Peyer's patch (tissue), 4 donors: ENCODE measurements around the gene FOXC1. TPM values are rescaled to one million over a fixed set of nuclear protein-coding genes. Genes with fewer than 3 reads are reported as not detected.

Experiments
- DNase-seq, 3 donors: peaks; one replicate each; pipeline ENCODE4 v3.0.0-alpha.2; 2017 to 2019
- H3K27ac ChIP-seq, 4 donors: fragments of 200-600 bp; sonication (generic); one replicate each; pipeline ENCODE4 v1.5.1; 2016 to 2019
- H3K27me3 ChIP-seq, 2 donors: fragments of 200-600 bp; sonication (generic); one replicate each; pipeline ENCODE4 v1.5.1; 2019
- H3K36me3 ChIP-seq, 3 donors: fragments of 200-600 bp; sonication (generic); one replicate each; pipeline ENCODE4 v1.5.1; 2016 to 2019
- H3K4me1 ChIP-seq, 4 donors: fragments of 200-600 bp; sonication (generic); one replicate each; pipeline ENCODE4 v1.5.1; 2016 to 2019
- H3K4me3 ChIP-seq, 4 donors: fragments of 200-600 bp; sonication (generic); 1 replicate in 3 of 4; 2 replicates in 1 of 4; pipeline ENCODE4 v1.5.1; 2016 to 2019; ENCODE audit warnings: mild to moderate bottlenecking in 1 of 4
- H3K9me3 ChIP-seq, 4 donors: fragments of 200-600 bp; sonication (generic); one replicate each; pipeline ENCODE4 v1.5.1; 2016 to 2019; ENCODE audit warnings: mild to moderate bottlenecking in 1 of 4
- CTCF ChIP-seq, 6 experiments: fragments of 450-650 bp in 4 of 6; fragments of 200-600 bp in 2 of 6; sonication (generic) in 1 of 6; IDR thresholded peaks; one replicate each; pipeline ENCODE4 v1.5.1; 2017 to 2019; ENCODE audit warnings: antibody characterized with exemption in 6 of 6, mild to moderate bottlenecking in 3 of 6, moderate library complexity in 1 of 6
- POLR2A ChIP-seq, 2 donors: fragments of 450-650 bp; IDR thresholded peaks; one replicate each; pipeline ENCODE4 v1.5.1; 2017; ENCODE audit warnings: antibody characterized with exemption in 2 of 2, mild to moderate bottlenecking in 2 of 2, moderate library complexity in 2 of 2
- total RNA-seq, 4 donors: library from RNA; depleted of rRNA; stranded (reverse); fragments of >200 nt; gene quantifications; one replicate each; pipeline ENCODE4 v1.1.0, GENCODE V29; 2016

Gene FOXC1
- total RNA-seq, 4 donors from 2014 or later, result 1.6 to 3.3 (median 2.7) TPM; not detected in 1

GRCh38 chr6:1612974-1613306 lies 3.2 kb downstream of the FOXC1 start:
- H3K4me1 ChIP-seq, result peaks cover 0 to 44% (median 28%) of the 10 kb centered on the region in 4 donors

GRCh38 chr6:1613346-1613687 lies 3.6 kb downstream of the FOXC1 start:
- Histone ChIP-seq H3K27ac (no peak overlapping the region), H3K4me3 (peak overlapping the region in 1 of 4 donors; percentile 37), H3K36me3 (no peaks in the 10 kb centered on the region), H3K27me3 (peaks cover 7 to 59% of the 10 kb centered on the region in 2 donors), H3K9me3 (no peaks in the 10 kb centered on the region), H3K4me1 (peaks cover 0 to 44% (median 26%) of the 10 kb centered on the region in 4 donors)
- TF ChIP-seq POLR2A (IDR thresholded peaks at IDR 0.05) (no peak), CTCF (IDR thresholded peaks at IDR 0.05) (no peak)
- no peak for DNase-seq

More at GRCh38 chr6:1612974-1613306, 3.2 kb downstream of the FOXC1 start:
- H3K27ac ChIP-seq, result no peak overlapping the region
- no peak for TF ChIP-seq POLR2A (IDR thresholded peaks at IDR 0.05)
- TF ChIP-seq CTCF (IDR thresholded peaks at IDR 0.05), result no peak
- H3K9me3 ChIP-seq, result no peaks in the 10 kb centered on the region
- no peaks in the 10 kb centered on the region for H3K36me3 ChIP-seq
- no peak for DNase-seq
- peaks cover 7 to 63% of the 10 kb centered on the region in 2 donors for H3K27me3 ChIP-seq
- H3K4me3 ChIP-seq, result no peak overlapping the region

GRCh38 chr6:1613688-1614447 lies 4.2 kb downstream of the FOXC1 start:
- Histone ChIP-seq H3K27me3 (peaks cover 7 to 54% of the 10 kb centered on the region in 2 donors), H3K27ac (no peak overlapping the region), H3K9me3 (no peaks in the 10 kb centered on the region), H3K36me3 (no peaks in the 10 kb centered on the region), H3K4me1 (peaks cover 0 to 42% (median 24%) of the 10 kb centered on the region in 4 donors), H3K4me3 (peak overlapping the region in 2 of 4 donors; percentile 33 to 37)
- TF ChIP-seq POLR2A (IDR thresholded peaks at IDR 0.05) (no peak), CTCF (IDR thresholded peaks at IDR 0.05) (no peak)
- peak in 1 of 3 donors; percentile 56 for DNase-seq

- Histone ChIP-seq H3K4me3 (peak overlapping the region in 3 of 4 donors; percentile 22 to 37 (median 33)), H3K4me1 (peaks cover 0 to 39% (median 21%) of the 10 kb centered on the region in 4 donors), H3K27me3 (peaks cover 7 to 53% of the 10 kb centered on the region in 2 donors), H3K27ac (no peak overlapping the region), H3K9me3 (no peaks in the 10 kb centered on the region), H3K36me3 (no peaks in the 10 kb centered on the region)
- peak in 1 of 3 donors; percentile 52 for DNase-seq
- TF ChIP-seq POLR2A (IDR thresholded peaks at IDR 0.05) (no peak), CTCF (IDR thresholded peaks at IDR 0.05) (no peak)
Observed at GRCh38 chr6:1614448-1615150, 4.9 kb downstream of the FOXC1 start.

GRCh38 chr6:1615151-1615852 lies 5.6 kb downstream of the FOXC1 start:
- no peak overlapping the region for H3K27ac ChIP-seq
- peak overlapping the region in 2 of 4 donors; percentile 22 to 37 for H3K4me3 ChIP-seq
- H3K4me1 ChIP-seq, result peaks cover 0 to 45% (median 25%) of the 10 kb centered on the region in 4 donors
- H3K36me3 ChIP-seq, result no peaks in the 10 kb centered on the region
- no peaks in the 10 kb centered on the region for H3K9me3 ChIP-seq
- no peak for TF ChIP-seq CTCF (IDR thresholded peaks at IDR 0.05)
- TF ChIP-seq POLR2A (IDR thresholded peaks at IDR 0.05), result no peak
- peaks cover 7 to 60% of the 10 kb centered on the region in 2 donors for H3K27me3 ChIP-seq
- DNase-seq, result peak in 1 of 3 donors; percentile 38
